IPS-18c (cell line): Measurements from ENCODE around the gene ZNF775.

ENCODE experiments used
- H3K4me3 ChIP-seq: 2 replicates; pipeline ENCODE4 v1.7.0; 2013; ENCODE audit warnings: low read depth, mild to moderate bottlenecking, low read length, moderate library complexity; ENCODE audit not compliant: insufficient read depth
- H3K9me3 ChIP-seq: one replicate; pipeline ENCODE4 v1.6.1; 2013; ENCODE audit warnings: mild to moderate bottlenecking, low read length, moderate library complexity; ENCODE audit not compliant: control insufficient read depth, insufficient read depth

ZNF775 gene

DNA sequence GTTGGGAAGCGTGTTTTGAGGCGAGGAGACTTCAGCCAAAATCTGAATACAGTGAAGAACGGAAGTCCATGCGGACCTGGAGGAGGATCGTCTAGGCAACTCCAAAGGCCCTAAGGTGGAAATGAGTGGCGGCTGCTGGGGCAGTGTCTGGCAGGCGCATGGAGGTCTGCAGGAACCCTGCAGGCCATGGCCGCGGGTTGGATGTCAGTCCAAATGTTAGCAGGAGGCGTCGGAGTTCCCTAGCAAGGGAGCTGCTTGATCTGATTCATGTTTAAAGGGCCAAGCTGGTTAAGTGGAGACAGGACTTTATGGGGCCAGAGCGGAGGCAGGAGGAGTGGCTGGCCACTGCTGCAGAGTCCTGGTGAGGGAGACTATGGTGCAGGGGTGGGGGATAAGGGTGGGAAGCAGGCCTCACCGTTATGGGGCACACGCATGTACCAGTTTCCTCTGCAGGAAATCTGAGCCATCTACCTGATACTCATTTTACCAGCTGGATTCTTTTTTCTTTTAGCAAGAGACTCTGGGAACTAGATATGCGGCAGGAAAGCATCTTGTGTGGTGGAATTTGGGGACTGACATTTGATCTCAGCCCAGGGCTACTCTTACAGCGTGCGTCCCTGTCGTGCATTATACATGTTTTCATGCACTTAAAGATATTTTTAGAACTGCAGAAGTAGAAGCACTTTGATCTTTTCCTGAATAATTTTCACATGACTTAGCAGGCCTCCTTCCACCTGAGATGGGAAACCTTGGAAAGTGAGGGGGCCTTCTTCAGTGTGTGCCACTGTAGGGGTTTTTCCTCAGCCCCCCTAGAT, 17.1 kb upstream of the ZNF775 start:
- no peaks in the 10 kb centered on the region for H3K9me3 ChIP-seq
- H3K4me3 ChIP-seq = no peak overlapping the region

DNA sequence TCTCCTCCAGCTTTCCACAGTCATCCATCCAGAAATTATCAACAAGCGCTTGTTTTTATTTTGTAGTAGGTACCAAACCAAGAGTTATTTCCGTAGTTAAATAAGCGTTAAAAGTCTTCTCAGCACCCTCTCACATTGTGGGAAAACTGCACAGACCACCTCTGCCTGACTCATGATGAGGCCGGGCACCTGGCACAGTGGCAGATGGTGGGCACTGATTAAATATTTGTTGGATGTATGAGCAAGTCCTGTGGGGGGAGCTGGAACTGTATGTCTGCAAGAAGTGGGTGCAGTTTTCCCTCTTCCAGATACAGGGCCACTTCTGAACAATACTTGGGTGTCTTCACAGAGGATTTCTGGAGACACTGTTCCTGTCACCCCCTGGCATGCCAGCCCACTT, 15.8 kb upstream of the ZNF775 start:
- Histone ChIP-seq H3K9me3 (no peaks in the 10 kb centered on the region), H3K4me3 (no peak overlapping the region)

DNA sequence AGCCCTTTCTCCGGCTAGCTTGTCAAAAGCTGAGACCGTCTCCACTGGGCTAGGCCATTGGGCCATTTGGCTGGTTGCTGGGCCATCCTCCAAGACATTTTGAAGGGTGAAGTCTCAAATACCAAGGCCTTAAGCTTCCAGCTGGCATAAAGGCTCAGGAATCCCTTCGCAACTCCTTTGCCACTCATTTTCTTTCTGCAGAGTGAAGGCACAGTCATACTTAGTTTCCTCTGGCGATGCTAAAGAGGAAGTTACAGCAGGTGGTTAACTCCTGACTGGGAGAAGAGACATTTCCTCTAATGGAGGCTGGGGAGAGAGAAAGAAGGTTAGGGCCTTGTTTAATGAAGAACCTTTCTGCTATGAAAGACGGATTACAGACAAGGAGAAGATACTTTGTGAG, 15.3 kb upstream of the ZNF775 start:
- H3K9me3 ChIP-seq = peaks cover 2% of the 10 kb centered on the region
- H3K4me3 ChIP-seq = no peak overlapping the region

DNA sequence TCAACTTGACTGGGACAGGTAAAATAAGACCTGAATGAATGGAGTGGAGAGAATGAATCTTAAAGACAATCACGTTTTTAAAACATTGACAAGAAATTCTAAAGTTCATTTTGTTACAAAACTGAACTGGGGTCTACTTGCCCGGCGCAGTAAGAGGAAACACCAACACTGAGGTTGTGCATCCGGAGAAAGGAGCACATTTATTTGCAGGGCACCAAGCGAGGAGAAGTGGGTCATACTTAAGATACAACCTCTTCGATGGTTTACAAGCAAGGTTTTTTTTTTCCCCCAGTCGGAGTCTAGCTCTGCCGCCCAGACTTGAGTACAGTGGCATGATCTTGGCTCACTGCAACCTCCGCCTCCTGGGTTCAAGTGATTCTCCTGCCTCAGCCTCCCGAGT, 13.9 kb upstream of the ZNF775 start:
- Histone ChIP-seq H3K9me3 (peaks cover 2% of the 10 kb centered on the region), H3K4me3 (no peak overlapping the region)

DNA sequence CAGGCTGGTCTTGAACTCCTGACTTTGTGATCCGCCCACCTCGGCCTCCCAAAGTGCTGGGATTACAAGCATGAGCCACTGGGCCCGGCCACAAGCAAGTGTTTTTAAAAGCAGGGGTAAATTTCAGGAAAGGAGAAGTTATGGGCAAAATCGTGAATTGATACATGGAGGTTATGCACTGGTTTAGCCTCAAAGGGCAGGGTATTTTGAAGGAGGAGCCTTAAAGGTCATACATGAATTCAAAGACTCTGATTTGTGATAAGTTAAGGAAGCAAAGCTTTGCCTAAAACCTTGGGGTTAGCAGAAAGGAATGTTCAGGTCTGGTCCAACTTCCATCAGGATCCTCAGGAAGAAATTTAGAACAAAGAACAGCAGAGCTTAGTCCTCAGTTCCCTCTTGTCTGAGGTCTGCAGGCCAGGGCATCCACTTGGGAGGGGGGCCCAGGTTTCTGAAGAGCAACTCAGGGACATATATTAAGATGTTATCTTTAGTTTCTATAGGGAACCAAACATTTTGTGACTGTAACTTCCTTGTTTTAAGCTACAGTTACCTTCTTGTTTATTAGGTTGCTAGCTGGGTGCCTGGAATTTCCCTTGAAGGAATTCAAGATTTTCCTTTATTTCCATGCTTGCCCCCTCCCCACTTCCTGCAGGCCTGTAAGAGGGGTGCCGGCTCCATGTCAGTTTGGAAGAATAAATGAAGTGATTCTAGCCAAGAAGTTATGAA, 13.3 kb upstream of the ZNF775 start:
- Histone ChIP-seq H3K4me3 (no peak overlapping the region), H3K9me3 (peaks cover 2% of the 10 kb centered on the region)

DNA sequence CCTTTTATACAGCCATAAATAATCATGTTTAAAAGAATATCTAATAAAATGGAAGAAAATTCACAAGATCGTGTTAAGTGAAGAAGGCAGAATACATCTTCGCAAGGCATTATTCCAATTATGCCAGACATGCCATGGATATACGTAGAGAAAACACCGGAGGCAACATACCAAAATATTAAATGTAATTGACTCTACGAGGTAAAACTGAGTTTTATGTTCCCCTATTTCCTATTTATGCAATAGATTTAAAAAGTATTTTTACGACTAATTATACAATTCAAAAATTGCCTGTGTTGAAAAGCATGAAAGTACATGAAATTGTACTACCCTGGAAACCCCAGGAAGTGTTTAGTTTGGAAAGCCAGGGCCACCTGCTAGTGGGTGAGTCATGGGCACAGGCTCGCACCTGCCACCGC, 11.4 kb upstream of the ZNF775 start:
- Histone ChIP-seq H3K9me3 (peaks cover 2% of the 10 kb centered on the region), H3K4me3 (peak overlapping the region; percentile 77)

DNA sequence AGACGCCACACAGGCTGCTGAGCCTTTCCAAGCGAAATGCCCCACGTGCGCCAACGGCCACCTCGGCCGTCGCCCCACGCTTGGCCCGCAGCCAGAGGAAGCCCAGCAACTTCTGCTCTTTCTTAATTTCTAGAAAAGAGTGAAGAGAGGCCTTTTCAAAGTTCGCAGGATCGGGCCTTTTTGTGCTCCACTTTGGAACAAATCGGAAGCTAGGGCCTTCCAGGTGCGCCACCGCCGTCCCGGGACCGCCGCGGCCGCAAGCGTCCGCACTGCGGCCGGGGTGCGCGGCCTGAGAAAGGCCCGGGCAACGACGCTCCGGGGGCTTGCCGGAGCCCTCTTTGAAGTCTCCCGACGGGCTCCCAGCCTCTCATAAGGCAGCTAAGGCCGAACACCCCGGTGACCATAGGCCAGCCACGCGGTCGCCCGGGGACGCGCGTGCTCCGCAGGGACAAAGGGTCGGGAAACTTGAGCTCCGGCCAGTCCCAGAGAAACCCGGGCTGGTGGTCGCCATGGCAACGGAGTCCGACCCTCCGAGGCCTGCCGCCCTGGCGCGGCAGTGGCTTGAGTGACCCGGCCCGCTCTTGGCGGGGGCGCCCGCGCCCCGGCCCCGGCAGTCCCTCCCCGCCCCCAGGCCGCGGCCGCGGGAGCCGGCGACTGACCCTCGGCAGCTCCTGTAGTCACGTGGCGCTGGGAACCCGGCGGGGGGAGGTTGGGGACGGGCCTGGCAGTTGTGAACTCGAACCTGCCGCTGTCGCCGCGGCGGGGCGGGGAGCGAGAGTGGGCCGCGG, 10.8 kb upstream of the ZNF775 start, which contains the start of gene REPIN1:
Gene REPIN1, plus strand, starts transcription at position 727 of the 788 bp plus-strand sequence. CDS start 890 bp downstream, outside the sequence.
- Histone ChIP-seq H3K9me3 (peaks cover 2% of the 10 kb centered on the region), H3K4me3 (peak within 1 kb of the TSS; percentile 77)

DNA sequence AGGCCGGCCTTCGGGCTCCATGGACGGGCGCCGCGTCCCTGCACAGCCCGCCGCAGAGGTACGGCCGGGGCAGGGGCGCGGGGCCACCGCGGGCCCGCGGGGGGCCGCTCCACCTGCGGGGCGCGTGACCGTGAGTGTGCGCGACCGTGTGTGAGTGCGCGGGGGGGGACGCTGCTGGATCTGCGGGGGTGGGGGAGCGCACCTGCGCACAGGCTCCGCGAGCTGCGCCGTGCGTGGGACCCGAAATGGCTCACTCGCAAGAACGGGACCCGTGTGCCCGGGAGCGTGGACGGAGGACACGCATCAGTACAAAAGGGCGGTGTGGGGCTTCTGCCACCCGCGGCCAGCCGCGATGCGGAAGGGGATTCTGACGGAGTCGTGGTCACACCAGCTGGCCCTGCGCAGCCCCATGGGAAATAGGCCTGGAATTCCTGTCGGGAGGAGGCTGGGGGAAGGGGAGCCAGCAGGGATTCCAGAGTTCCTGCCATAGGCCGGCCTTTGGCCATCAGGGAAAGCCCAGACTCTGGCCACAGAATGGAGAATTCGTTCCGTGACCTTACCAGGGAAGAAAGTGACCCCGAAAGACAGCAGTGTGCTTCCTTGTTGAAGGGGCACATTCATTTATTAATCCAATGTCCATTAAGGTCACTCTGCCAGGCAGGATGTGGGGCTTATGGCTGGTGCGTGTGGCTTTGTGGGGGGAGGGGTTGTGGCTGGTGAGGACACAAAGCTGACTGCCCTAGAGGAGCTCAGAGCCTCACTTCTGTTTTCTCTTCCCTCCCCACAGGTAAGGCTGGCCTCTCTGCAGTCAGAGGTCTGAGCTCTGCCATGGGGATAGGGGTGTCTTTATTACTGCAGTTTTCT, 10.0 kb upstream of the ZNF775 start:
- H3K9me3 ChIP-seq = peaks cover 2% of the 10 kb centered on the region
- peak overlapping the region; percentile 77 for H3K4me3 ChIP-seq

DNA sequence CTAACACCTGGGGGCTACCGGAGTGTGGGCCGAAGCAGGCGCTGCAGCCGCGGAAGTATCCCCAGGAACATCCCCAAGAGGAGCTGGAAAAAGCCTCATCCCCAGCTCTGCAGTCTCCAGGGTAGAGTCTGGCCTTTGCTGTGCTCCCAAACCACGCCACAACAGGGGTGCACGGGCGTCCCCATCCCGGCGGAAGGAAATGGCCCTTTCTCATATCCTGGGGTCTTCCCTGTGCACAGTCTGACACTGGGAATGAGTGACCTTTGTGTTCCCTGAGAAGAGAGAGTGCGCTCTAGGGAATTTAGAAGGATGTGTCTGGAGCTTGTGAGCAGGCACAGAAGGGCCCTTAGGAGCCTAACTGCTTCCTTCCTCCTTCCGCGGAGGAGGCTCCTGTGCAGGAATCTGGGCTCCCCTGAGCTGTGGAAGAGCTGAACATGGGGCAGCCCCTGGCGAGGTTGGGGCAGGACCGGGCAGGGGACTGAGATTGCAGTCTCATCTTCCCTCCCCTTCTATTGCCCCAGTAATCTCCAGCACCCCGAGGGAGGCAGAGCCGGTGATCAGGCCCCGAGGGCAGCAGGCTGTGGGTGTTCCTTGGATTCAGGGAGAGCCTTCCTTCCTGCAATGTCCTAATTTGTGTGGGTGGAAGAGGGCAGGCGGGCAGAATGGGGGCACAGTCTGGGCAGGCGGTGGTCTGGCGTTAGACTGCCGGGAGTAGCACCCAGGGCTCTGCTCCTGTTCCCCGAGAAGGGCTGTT, 9.2 kb upstream of the ZNF775 start:
- Histone ChIP-seq H3K9me3 (peaks cover 2% of the 10 kb centered on the region), H3K4me3 (peak overlapping the region; percentile 77)

DNA sequence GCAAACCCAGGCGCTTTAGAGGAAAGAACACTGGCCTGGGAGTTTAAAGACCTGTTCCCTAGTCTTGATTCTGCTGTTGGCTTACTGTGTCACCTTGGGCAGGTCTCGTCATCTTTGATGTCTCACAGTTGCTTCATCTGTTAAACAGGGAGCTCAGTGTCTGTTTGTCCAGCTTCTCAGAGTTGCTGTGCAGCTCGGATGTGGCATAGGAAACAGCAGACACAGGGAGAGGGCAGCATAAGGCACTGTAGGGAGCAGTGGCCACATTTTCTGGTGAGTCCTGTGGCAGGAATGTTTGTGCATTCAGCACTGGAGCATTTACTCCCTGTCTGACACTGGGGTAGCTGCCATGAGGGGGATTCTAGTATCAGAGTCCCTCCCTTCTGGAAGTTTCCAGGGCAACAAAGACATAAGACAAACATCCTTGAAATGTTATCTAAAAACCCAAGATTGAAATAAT, 8.5 kb upstream of the ZNF775 start:
- no peak overlapping the region for H3K4me3 ChIP-seq
- peaks cover 2% of the 10 kb centered on the region for H3K9me3 ChIP-seq

DNA sequence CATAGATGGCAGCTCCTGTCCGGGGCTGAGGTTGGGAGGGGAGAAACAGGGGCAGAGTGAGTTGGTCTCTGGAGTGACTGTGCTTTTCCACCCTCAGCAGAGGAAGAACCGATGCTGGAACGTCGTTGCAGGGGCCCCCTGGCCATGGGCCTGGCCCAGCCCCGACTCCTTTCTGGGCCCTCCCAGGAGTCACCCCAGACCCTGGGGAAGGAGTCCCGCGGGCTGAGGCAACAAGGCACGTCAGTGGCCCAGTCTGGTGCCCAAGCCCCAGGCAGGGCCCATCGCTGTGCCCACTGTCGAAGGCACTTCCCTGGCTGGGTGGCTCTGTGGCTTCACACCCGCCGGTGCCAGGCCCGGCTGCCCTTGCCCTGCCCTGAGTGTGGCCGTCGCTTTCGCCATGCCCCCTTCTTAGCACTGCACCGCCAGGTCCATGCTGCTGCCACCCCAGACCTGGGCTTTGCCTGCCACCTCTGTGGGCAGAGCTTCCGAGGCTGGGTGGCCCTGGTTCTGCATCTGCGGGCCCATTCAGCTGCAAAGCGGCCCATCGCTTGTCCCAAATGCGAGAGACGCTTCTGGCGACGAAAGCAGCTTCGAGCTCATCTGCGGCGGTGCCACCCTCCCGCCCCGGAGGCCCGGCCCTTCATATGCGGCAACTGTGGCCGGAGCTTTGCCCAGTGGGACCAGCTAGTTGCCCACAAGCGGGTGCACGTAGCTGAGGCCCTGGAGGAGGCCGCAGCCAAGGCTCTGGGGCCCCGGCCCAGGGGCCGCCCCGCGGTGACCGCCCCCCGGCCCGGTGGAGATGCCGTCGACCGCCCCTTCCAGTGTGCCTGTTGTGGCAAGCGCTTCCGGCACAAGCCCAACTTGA, 7.8 kb upstream of the ZNF775 start:
- Histone ChIP-seq H3K9me3 (peaks cover 2% of the 10 kb centered on the region), H3K4me3 (no peak overlapping the region)

DNA sequence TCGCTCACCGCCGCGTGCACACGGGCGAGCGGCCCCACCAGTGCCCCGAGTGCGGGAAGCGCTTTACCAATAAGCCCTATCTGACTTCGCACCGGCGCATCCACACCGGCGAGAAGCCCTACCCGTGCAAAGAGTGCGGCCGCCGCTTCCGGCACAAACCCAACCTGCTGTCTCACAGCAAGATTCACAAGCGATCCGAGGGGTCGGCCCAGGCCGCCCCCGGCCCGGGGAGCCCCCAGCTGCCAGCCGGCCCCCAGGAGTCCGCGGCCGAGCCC, 7.2 kb upstream of the ZNF775 start:
- H3K9me3 ChIP-seq = peaks cover 2% of the 10 kb centered on the region
- H3K4me3 ChIP-seq = no peak overlapping the region

DNA sequence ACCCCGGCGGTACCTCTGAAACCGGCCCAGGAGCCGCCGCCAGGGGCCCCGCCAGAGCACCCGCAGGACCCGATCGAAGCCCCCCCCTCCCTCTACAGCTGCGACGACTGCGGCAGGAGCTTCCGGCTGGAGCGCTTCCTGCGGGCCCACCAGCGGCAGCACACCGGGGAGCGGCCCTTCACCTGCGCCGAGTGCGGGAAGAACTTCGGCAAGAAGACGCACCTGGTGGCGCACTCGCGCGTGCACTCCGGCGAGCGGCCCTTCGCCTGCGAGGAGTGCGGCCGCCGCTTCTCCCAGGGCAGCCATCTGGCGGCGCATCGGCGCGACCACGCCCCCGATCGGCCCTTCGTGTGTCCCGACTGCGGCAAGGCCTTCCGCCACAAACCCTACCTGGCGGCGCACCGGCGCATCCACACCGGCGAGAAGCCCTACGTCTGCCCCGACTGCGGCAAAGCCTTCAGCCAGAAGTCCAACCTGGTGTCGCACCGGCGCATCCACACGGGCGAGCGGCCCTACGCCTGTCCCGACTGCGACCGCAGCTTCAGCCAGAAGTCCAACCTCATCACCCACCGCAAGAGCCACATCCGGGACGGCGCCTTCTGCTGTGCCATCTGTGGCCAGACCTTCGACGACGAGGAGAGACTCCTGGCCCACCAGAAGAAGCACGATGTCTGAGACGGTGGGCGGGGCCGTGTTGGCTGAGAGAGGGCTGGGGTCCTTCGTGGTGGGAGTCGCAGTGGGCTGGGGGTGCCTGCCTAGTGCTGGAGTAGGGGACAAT, 6.7 kb upstream of the ZNF775 start:
- Histone ChIP-seq H3K4me3 (no peak overlapping the region), H3K9me3 (peaks cover 2% of the 10 kb centered on the region)

DNA sequence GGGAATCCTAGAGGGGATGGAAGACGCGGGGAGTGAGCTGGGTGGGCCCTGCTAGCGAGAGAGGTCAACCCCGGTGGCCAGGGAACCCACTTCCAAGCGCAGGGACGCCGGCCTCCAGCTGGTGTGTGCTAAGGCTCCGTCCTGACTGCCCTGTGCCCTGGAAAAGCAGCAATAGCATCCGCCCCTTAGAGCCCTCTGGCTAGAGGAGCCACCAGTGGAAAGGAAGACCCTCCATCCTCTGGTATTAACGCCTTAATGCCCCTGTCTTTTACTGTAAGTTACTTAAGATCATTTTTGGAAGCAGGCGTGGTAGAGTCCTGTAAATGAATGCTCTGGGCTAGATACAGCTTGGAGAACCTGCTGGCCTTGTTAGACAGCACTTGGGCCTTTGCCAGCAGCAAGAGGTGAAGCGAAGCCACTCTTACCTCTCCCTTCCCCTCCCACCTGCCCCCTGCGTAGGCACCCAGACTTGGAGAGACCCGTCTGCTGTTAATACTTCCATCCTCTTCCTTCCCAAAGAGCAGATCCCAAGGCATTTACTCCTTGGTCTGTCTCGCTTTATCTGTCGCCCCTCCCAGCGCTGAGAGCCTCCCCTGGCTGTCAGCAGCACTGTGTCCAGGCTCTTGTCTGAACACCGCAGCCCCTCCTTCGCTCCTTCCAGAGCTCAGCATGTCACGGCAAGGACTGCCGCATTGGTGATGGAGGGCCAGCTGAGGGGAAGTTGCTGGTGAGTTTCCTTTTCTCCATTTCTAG, 5.9 kb upstream of the ZNF775 start:
- peaks cover 2% of the 10 kb centered on the region for H3K9me3 ChIP-seq

More for the DNA sequence above, 5.9 kb upstream of the ZNF775 start:
- no peak overlapping the region; the same call in 1 of the 2 replicates for H3K4me3 ChIP-seq
